Smooth muscle cell (in vitro differentiated cells): ENCODE data around the gene FRS3. TPM values are rescaled to one million over a fixed set of nuclear protein-coding genes. Genes with fewer than 3 reads are reported as not detected.

Experiments used
- DNase-seq: peaks from one replicate; lab custom pipeline; 2025; ENCODE audit not compliant: unreplicated experiment; lab: John Stamatoyannopoulos, UW
- H2AFZ ChIP-seq: fragments of 200-600 bp; sonication (generic); 2 replicates; pipeline ENCODE4 v1.6.0; 2016; ENCODE audit warnings: antibody characterized with exemption, low read depth, mild to moderate bottlenecking
- H3F3A ChIP-seq: fragments of 200-600 bp; sonication (generic); 2 replicates; pipeline ENCODE4 v1.6.0; 2017; ENCODE audit warnings: antibody characterized with exemption, low read depth
- H3K27ac ChIP-seq: fragments of 200-600 bp; sonication (generic); 2 replicates; pipeline ENCODE4 v1.5.1; 2016; ENCODE audit warnings: low read depth, mild to moderate bottlenecking
- H3K27me3 ChIP-seq: fragments of 200-600 bp; sonication (generic); 2 replicates; pipeline ENCODE4 v1.6.1; 2016; ENCODE audit warnings: low read depth, mild to moderate bottlenecking
- H3K36me3 ChIP-seq: fragments of 200-600 bp; sonication (generic); 2 replicates; pipeline ENCODE4 v1.5.1; 2016; ENCODE audit warnings: low read depth
- H3K4me1 ChIP-seq: fragments of 200-600 bp; sonication (generic); 2 replicates; pipeline ENCODE4 v1.5.1; 2016; ENCODE audit warnings: low read depth
- H3K4me2 ChIP-seq: fragments of 200-600 bp; sonication (generic); 2 replicates; pipeline ENCODE4 v1.6.0; 2016; ENCODE audit warnings: mild to moderate bottlenecking
- H3K4me3 ChIP-seq: fragments of 200-600 bp; sonication (generic); 2 replicates; pipeline ENCODE4 v1.5.1; 2016; ENCODE audit warnings: mild to moderate bottlenecking
- H3K79me2 ChIP-seq: fragments of 200-600 bp; sonication (generic); 2 replicates; pipeline ENCODE4 v1.6.0; 2016; ENCODE audit warnings: low read depth, mild to moderate bottlenecking
- H3K9ac ChIP-seq: fragments of 200-600 bp; sonication (generic); 2 replicates; pipeline ENCODE4 v1.6.0; 2016; ENCODE audit warnings: low read depth
- H3K9me3 ChIP-seq: fragments of 200-600 bp; sonication (generic); replicated peaks from 2 replicates; pipeline ENCODE4 v1.5.1; 2016; ENCODE audit warnings: low read depth
- H4K20me1 ChIP-seq: fragments of 200-600 bp; sonication (generic); 2 replicates; pipeline ENCODE4 v1.6.0; 2016; ENCODE audit warnings: low read depth
- WGBS: methylation state at CpG from one replicate; pipeline ENCODE4 v1.1.7; 2016; ENCODE audit warnings: low lambda C conversion rate; 5-methylcytosine and 5-hydroxymethylcytosine counted together
- polyA plus RNA-seq: library from polyadenylated mRNA; unstranded; fragments of >200 nt; fragmentation: Nextera tagmentation; extraction: Ambion mirVana; gene quantifications from 2 replicates; pipeline ENCODE4 v1.2.1, GENCODE V29; 2016
- total RNA-seq: library from RNA; depleted of rRNA; stranded (reverse); fragments of >200 nt; gene quantifications from 2 replicates; pipeline ENCODE4 v1.2.3, GENCODE V29; 2014
- TF ChIP-seq, protein P1 (sequence below): fragments of 200-600 bp; sonication (generic); IDR thresholded peaks from 2 replicates; pipeline ENCODE4 v1.5.1; 2017; ENCODE audit warnings: borderline replicate concordance, mild to moderate bottlenecking, antibody characterized with exemption; ENCODE audit not compliant: insufficient read depth, poor library complexity, severe bottlenecking

The FRS3 gene
- total and polyA plus RNA-seq, 2 experiments from 2014 or later, result 3.1 to 6.4 TPM

GRCh38 chr6:41777551-41778285 lies 2.0 kb downstream of the FRS3 start:
- Histone ChIP-seq H3K4me3 (no peak overlapping the region), H3K9ac (no peak overlapping the region), H3K4me1 (peaks cover 14% of the 10 kb centered on the region), H2AFZ (no peak overlapping the region), H3K27ac (no peak overlapping the region), H3K36me3 (peaks cover 4% of the 10 kb centered on the region), H3K79me2 (no peaks in the 10 kb centered on the region), H3K9me3 (no peaks in the 10 kb centered on the region), H4K20me1 (no peaks in the 10 kb centered on the region), H3K27me3 (no peaks in the 10 kb centered on the region), H3F3A (no peaks in the 10 kb centered on the region), H3K4me2 (no peak overlapping the region)
- WGBS, result 94% methylated on average over 5 of the region's 5 CpGs
- TF ChIP-seq, protein P1, sequence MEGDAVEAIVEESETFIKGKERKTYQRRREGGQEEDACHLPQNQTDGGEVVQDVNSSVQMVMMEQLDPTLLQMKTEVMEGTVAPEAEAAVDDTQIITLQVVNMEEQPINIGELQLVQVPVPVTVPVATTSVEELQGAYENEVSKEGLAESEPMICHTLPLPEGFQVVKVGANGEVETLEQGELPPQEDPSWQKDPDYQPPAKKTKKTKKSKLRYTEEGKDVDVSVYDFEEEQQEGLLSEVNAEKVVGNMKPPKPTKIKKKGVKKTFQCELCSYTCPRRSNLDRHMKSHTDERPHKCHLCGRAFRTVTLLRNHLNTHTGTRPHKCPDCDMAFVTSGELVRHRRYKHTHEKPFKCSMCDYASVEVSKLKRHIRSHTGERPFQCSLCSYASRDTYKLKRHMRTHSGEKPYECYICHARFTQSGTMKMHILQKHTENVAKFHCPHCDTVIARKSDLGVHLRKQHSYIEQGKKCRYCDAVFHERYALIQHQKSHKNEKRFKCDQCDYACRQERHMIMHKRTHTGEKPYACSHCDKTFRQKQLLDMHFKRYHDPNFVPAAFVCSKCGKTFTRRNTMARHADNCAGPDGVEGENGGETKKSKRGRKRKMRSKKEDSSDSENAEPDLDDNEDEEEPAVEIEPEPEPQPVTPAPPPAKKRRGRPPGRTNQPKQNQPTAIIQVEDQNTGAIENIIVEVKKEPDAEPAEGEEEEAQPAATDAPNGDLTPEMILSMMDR, result no peak
- DNase-seq, result no peak

DNA sequence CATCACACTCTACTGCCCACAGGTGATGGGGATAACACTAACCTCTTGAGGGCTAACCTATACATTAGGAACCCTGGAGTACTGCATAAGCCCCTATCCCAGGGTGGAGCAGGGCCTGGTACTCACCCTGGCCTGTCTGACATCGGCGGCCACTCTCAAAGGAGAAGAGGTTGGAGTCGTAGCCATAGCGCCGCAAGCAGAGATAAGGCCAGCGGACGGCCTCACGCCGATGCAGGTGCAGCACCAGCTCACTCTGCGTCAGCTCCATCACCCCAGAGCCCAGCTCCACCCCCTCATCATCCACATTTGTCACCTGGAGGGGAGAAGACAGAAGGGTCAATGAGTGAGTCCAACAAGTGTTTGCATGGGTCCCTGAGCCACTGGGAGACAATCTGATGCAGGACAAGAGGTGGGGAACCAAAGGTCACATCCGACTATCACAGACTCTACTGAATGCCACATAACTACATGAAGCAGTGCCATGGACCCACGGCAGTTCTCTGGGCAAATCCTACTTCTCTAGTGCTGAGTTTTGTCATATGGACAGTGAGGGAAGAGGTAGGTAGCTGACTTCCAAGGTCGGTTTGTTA lies 4.3 kb downstream of the FRS3 start:
- WGBS, result 97% methylated on average over 13 of the region's 13 CpGs
- H3K9ac ChIP-seq, result no peak overlapping the region
- H3K4me2 ChIP-seq, result no peak overlapping the region
- no peaks in the 10 kb centered on the region for H3K9me3 ChIP-seq
- no peaks in the 10 kb centered on the region for H4K20me1 ChIP-seq
- H3K36me3 ChIP-seq, result peaks cover 4% of the 10 kb centered on the region
- H3K79me2 ChIP-seq, result no peaks in the 10 kb centered on the region
- TF ChIP-seq, protein P1, result no peak
- H3K4me3 ChIP-seq, result no peak overlapping the region
- H3K4me1 ChIP-seq, result peaks cover 5% of the 10 kb centered on the region
- H3K27ac ChIP-seq, result no peak overlapping the region
- no peak for DNase-seq
- no peaks in the 10 kb centered on the region for H3K27me3 ChIP-seq
- no peaks in the 10 kb centered on the region for H3F3A ChIP-seq
- H2AFZ ChIP-seq, result no peak overlapping the region

- Histone ChIP-seq H3K9ac (no peak overlapping the region), H3K9me3 (no peaks in the 10 kb centered on the region), H3K4me1 (peaks cover 5% of the 10 kb centered on the region), H3K27me3 (no peaks in the 10 kb centered on the region), H3K79me2 (no peaks in the 10 kb centered on the region), H3K4me2 (no peak overlapping the region), H3K36me3 (peaks cover 4% of the 10 kb centered on the region), H3K27ac (no peak overlapping the region), H2AFZ (no peak overlapping the region), H3K4me3 (no peak overlapping the region), H3F3A (no peaks in the 10 kb centered on the region), H4K20me1 (no peaks in the 10 kb centered on the region)
- TF ChIP-seq, protein P1, result no peak
- WGBS, result 96% methylated on average over 3 of the region's 3 CpGs
- DNase-seq, result no peak
These were observed 4.9 kb downstream of the FRS3 start for GRCh38 chr6:41774841-41775240.
